SU-DHL-6 (cell line): ENCODE measurements around the gene HIF3A.

ENCODE experiments used
- H2AFZ ChIP-seq: fragments of 200-600 bp; sonication (generic); 2 replicates; pipeline ENCODE4 v1.6.1; 2014; ENCODE audit warnings: low read depth, mild to moderate bottlenecking, moderate library complexity, mixed read lengths, antibody characterized with exemption, low read length; ENCODE audit not compliant: severe bottlenecking
- H3F3A ChIP-seq: fragments of 200-600 bp; shearing (Covaris generic); 2 replicates; pipeline ENCODE4 v1.6.0; 2016; ENCODE audit warnings: antibody characterized with exemption, mild to moderate bottlenecking; ENCODE audit not compliant: insufficient read depth
- H3K27ac ChIP-seq: fragments of 200-600 bp; sonication (generic); 2 replicates; pipeline ENCODE4 v1.5.1; 2016; ENCODE audit warnings: low read depth, mild to moderate bottlenecking, low read length, moderate library complexity, mixed read lengths
- H3K27me3 ChIP-seq: fragments of 200-600 bp; sonication (generic), shearing (Covaris generic); 2 replicates; pipeline ENCODE4 v1.6.0; 2014; ENCODE audit warnings: mild to moderate bottlenecking, low read length
- H3K36me3 ChIP-seq: fragments of 200-600 bp; sonication (generic); 2 replicates; pipeline ENCODE4 v1.6.1; 2014; ENCODE audit warnings: mild to moderate bottlenecking, low read length, mixed read lengths
- H3K4me2 ChIP-seq: fragments of 300-600, 200-600 bp; shearing (Covaris generic), sonication (generic); 2 replicates; pipeline ENCODE4 v1.6.0; 2014; ENCODE audit warnings: low read length, low read depth, mild to moderate bottlenecking; ENCODE audit not compliant: poor library complexity, severe bottlenecking
- H3K4me3 ChIP-seq: fragments of 200-600 bp; sonication (generic); 2 replicates; pipeline ENCODE4 v1.5.1; 2014; ENCODE audit warnings: antibody characterized with exemption, low read length, mild to moderate bottlenecking, mixed read lengths; ENCODE audit not compliant: insufficient read depth, poor library complexity, severe bottlenecking
- H3K79me2 ChIP-seq: fragments of 200-600 bp; sonication (generic); 2 replicates; pipeline ENCODE4 v1.6.1; 2014; ENCODE audit warnings: mild to moderate bottlenecking, low read length, moderate library complexity; ENCODE audit not compliant: insufficient read depth
- H3K9ac ChIP-seq: fragments of 200-600 bp; sonication (generic); 2 replicates; pipeline ENCODE4 v1.7.0; 2014; ENCODE audit warnings: mild to moderate bottlenecking, low read length
- H3K9me2 ChIP-seq: fragments of 200-600 bp; sonication (generic); replicated peaks from 2 replicates; pipeline ENCODE4 v1.6.1; 2014; ENCODE audit warnings: low read length; ENCODE audit not compliant: insufficient read depth
- H3K9me3 ChIP-seq: fragments of 200-600 bp; sonication (generic); 2 replicates; pipeline ENCODE4 v1.6.1; 2014; ENCODE audit warnings: low read length, mixed read lengths; ENCODE audit not compliant: insufficient read depth
- H4K20me1 ChIP-seq: fragments of 200-600 bp; sonication (generic); 2 replicates; pipeline ENCODE4 v1.6.1; 2014; ENCODE audit warnings: low read depth, mild to moderate bottlenecking, antibody characterized with exemption, low read length, moderate library complexity, mixed read lengths
- CTCF ChIP-seq: fragments of 200-600 bp; sonication (generic); IDR thresholded peaks from one replicate; pipeline ENCODE4 v1.5.1; 2017; ENCODE audit warnings: antibody characterized with exemption, mild to moderate bottlenecking, low read length, moderate library complexity; ENCODE audit not compliant: insufficient read depth, poor library complexity, severe bottlenecking
- EZH2phosphoT487 ChIP-seq: fragments of 200-600 bp; sonication (generic), shearing (Covaris generic); conservative IDR thresholded peaks from 2 replicates; pipeline ENCODE4 v1.6.1; 2018; ENCODE audit warnings: mild to moderate bottlenecking, antibody characterized with exemption, low read length, moderate library complexity, mixed read lengths

HIF3A gene

GRCh38 chr19:46378268-46378667 is 81.4 kb downstream of the HIF3A start:
- Histone ChIP-seq H3K27ac (no peak overlapping the region), H4K20me1 (0 out of 2 replicates have a peak, but pooled peaks cover 4% of the 10 kb centered on the region), H3K4me3 (no peak overlapping the region), H3K27me3 (no peaks in the 10 kb centered on the region), H3F3A (no peaks in the 10 kb centered on the region), H2AFZ (no peak overlapping the region), H3K4me2 (no peak overlapping the region), H3K79me2 (peaks cover 21% of the 10 kb centered on the region), H3K9me3 (no peaks in the 10 kb centered on the region), H3K36me3 (peaks cover 23% of the 10 kb centered on the region; the same call in 1 of the 2 replicates), H3K9me2 (no peaks in the 10 kb centered on the region), H3K9ac (no peak overlapping the region)
- TF ChIP-seq EZH2phosphoT487: no peak
- TF ChIP-seq CTCF: no peak

- Histone ChIP-seq H3K9me3 (no peaks in the 10 kb centered on the region), H3K27ac (no peak overlapping the region), H4K20me1 (0 out of 2 replicates have a peak, but pooled peaks cover 4% of the 10 kb centered on the region), H3K27me3 (no peaks in the 10 kb centered on the region), H3K4me3 (no peak overlapping the region), H3K36me3 (peaks cover 23% of the 10 kb centered on the region; the same call in 1 of the 2 replicates), H3F3A (no peaks in the 10 kb centered on the region), H3K9ac (no peak overlapping the region), H2AFZ (no peak overlapping the region), H3K9me2 (no peaks in the 10 kb centered on the region), H3K4me2 (no peak overlapping the region), H3K79me2 (peaks cover 17% of the 10 kb centered on the region; the same call in 1 of the 2 replicates)
- TF ChIP-seq EZH2phosphoT487 (no peak), CTCF (no peak)
These were observed 83.8 kb downstream of the HIF3A start for GRCh38 chr19:46380690-46381089.

GRCh38 chr19:46381346-46381745 is 84.5 kb downstream of the HIF3A start:
- no peaks in the 10 kb centered on the region for H3F3A ChIP-seq
- H3K4me3 ChIP-seq: no peak overlapping the region
- no peak overlapping the region for H3K9ac ChIP-seq
- H3K9me3 ChIP-seq: no peaks in the 10 kb centered on the region
- H3K79me2 ChIP-seq: peaks cover 17% of the 10 kb centered on the region; the same call in 1 of the 2 replicates
- no peak overlapping the region for H2AFZ ChIP-seq
- H3K9me2 ChIP-seq: no peaks in the 10 kb centered on the region
- H4K20me1 ChIP-seq: 0 out of 2 replicates have a peak, but pooled peaks cover 4% of the 10 kb centered on the region
- peaks cover 23% of the 10 kb centered on the region; the same call in 1 of the 2 replicates for H3K36me3 ChIP-seq
- no peaks in the 10 kb centered on the region for H3K27me3 ChIP-seq
- no peak for TF ChIP-seq EZH2phosphoT487
- TF ChIP-seq CTCF: no peak
- no peak overlapping the region for H3K27ac ChIP-seq
- H3K4me2 ChIP-seq: no peak overlapping the region
